HG03565 (cell line): ENCODE measurements around the gene DISP2.

Experiments used
- ATAC-seq: cut with Tn5 transposase; IDR thresholded peaks from one replicate; pipeline ENCODE4 v1.9.1; 2021; ENCODE audit warnings: mild to moderate bottlenecking, moderate library complexity; ENCODE audit not compliant: unreplicated experiment

The DISP2 gene

DNA sequence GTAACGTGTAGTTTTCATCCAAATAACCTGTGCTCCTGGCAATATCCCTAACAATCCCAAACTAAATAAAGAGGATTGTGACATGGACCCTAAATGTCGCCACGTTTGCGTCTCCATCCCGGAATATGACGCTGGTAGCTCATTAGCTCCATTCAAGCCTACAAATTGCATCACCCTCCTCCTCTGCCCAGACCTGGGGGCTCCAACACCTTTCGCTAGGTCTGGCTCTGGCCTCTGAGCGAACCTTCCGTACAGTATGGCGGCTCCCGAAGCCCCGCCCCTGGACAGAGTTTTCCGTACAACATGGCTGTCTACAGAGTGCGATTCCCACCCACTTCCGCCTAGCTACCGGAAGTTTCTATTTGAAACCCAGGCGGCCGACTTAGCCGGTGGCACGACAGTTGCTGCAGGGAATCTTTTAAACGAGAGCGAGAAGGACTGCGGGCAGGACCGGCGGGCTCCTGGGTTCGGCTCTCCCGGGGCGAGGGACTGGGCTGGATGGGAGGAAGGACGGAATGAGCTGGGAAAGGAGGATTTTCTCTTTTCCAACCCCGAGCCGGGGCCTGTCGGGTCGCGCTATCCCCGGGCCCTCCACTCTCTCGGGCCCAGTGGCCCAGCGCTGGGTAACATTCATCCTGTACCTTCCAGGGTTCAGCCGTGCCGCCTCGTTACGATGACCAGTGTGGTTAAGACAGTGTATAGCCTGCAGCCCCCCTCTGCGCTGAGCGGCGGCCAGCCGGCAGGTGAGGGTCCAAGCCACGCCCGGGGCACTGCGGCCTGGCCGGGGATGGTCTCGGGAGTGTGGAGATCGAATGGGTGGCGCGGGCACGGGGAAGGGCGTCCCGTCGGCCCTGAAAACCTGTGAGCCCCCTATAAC lies 24.8 kb downstream of the DISP2 start, which contains the start of gene KNSTRN:
Gene KNSTRN (plus strand): TSS at position 142 of the 877 bp plus-strand sequence. CDS start 115 bp downstream, at position 257.
- ATAC-seq, result peak; percentile 94

DNA sequence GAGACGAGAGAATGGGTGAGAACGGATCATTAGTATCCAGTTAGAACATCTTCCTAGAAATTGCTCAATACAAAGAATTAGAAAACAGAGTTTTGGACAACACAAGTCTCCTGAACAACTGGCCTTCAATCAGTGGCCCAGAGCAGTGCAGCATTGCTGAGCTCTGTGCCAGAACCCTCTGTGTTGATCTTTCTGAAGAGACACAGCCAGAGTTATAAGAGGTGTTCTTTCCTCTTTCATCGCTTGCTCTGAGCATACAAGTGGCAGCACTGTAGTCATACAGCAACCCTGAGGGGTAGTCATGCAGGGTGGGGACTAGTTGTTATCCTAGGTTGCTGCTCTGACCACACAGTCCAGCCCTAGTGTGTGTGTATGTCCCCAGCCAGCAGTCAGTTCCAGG lies 28.5 kb downstream of the DISP2 start:
- ATAC-seq, result no peak

DNA sequence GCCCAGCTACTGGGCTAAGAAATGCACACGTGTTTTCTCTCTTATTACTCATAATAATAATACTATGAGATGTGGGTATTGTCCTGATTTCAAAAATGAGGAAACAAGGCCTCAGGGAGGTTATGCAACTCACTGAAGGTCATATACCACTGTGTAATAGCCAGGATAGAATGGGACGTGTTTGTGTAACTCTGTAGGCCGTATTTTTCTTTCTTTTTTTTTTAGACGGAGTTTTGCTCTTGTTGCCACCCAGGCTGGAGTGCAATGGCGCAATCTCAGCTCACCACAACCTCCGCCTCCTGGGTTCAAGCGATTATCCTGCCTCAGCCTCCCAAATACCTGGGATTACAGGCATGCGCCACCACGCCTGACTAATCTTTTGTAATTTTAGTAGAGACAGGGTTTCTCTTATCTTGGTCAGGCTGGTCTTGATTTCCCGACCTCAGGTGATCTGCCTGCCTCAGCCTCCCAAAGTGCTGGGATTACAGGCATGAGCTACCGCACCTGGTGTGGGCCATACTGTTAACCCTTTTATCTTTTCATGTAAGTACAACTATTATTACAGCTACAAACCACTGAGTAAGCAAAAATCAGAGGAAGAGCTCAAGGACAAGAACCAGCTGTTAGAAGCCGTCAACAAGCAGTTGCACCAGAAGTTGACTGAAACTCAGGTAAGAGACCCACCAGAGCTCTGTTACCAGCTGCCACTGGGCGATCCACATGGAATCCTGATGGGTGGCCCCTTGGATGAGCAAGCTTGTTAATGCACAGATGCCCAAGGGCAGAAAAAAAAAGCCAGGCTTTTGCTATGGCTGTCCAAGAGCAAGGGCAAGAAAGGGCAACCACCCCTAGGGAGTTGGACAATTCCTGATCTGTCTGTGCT lies 31.2 kb downstream of the DISP2 start:
- ATAC-seq, result no peak

DNA sequence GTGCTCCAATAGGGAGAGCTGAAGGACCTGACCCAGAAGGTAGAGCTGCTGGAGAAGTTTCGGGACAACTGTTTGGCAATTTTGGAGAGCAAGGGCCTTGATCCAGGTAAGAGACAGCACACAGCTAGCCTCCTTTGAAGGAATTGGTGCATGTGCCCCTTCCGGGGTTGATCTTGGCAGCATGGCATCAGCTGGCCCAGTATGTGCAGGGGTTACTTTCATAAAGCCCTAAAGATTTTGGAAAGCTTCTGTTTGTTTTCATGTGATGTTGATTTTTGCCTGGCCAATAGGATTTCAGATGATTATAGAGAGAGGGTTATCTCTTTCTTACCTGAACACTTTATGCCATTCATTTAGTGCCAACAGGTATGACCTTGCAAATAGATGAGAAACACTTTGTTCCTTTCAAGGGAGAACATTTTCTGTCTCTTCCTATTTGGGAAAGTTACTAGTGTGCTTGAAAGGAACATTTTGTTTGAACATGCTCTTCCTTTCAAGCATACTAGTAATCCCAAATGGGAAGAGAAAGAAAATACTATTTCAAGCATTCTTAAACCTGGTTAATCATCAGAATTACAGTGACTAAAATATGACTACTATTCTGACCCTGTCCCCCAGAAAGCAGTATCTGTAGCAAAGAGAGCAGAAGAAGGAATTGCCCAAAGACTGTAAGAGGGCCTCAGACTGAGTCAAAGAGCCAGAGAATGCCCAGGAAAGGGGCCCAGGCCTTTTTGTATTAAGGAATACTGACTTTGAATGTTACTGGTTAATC lies 32.0 kb downstream of the DISP2 start:
- no peak for ATAC-seq

DNA sequence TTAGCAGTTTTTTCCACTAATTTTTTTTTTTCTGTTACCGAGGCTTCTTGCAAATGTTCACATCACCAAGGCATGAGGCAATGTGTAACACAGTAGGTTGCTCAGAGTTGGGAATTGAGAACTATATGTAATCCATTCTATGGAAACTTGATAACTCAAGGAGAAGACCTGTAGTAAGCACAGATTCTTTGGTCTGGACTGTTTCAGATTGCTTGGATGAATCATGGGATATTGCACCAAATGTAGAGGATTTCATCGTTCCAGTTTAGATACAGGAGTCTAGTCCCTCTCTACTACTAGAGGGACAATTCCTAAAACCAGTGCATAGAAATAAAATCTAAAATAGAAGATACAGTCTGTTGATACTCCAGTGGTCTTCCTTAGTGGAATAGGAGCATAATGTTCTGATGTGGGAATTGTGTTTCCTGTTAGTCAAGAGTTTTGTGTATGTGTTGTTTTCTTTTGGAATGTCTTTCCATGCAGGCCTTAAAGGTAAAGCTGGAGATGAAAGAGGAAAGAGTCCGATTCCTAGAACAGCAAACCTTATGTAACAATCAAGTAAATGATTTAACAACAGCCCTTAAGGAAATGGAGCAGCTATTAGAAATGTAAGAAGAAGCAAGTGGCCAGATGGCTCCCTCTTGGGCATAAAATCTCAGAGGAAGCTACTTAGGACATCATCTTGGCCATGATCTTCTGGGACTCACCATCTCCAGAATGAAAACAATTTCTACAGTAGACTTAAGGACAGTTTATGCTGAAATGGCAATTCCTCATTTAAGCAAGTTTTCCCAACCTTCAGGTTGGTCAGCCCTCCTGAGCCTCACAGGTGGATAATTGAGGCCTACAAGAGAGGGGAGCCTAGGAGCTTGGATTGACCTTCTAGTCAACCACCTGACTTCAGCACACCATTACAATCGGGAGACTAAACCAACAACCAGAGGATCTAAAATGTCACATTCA lies 35.2 kb downstream of the DISP2 start:
- ATAC-seq, result no peak

DNA sequence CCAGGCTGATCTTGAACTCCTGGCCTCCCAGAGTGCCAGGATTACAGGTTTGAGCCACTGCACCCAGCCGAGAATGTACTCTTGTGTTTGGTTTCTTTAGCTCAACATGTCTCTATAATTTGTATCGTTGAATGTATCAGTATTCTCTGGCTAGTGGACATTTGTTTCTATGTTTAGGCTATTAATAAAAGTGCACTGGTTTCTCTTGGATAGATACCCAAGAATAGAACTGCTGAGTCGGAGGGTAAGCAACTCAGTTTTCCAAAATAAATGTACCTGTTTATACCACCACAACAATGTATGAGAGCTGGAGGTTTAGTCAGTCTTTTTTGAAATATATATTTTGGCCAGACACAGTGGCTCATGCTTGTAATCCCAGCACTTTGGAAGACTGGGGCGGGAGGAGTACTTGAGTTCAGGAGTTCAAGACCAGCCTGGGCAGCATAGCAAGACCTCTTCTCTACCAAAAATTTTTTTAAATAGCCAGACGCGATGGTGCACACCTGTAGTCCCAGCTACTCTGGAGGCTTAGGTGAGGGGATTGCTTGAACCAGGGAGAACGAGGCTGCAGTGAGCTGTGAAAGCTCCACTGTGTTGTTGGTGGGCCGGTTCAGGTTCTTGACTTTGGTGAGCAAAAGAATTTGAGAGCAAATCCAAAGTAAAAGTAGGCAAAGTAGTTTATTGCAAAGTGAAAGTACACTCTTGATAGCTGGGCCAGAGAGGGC lies 39.8 kb downstream of the DISP2 start:
- no peak for ATAC-seq

DNA sequence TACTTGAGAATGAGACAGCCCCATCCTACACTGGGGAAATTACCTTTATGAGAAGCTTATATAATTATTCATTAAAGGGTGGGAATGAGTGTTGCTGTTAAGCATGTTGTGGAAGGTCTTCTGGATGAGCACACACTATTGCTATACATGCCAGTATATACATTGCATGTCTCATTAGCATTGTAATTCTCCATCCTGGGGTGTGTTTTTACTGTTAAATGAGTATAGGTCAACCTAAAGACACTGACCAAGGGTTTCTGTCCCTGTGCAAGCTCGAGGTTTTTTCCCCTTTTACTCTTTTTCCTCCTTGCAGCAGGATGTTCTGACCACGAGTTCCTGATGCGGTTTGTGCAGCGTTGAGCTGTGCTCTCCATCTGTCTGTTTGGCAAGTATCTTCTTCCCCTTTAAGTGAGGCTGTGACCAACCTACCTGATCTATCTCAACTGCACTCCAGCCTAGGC lies 40.4 kb downstream of the DISP2 start:
- peak; percentile 62 for ATAC-seq

DNA sequence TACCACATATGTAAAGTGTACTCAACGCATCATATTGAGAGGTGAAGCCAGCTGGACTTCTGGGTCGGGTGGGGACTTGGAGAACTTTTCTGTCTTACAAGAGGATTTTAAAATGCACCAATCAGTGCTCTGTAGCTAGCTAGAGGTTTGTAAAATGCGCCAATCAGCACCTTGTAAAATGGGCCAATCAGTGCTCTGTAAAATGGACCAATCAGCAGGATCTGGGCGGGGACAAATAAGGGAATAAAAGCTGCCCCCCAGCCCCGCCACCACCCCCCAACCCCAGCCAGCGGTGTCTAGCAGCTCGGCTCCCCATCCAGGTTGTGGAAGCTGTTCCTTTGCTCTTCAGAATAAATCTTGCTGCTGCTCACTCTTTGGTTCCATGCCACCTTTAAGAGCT lies 41.4 kb downstream of the DISP2 start:
- no peak for ATAC-seq

DNA sequence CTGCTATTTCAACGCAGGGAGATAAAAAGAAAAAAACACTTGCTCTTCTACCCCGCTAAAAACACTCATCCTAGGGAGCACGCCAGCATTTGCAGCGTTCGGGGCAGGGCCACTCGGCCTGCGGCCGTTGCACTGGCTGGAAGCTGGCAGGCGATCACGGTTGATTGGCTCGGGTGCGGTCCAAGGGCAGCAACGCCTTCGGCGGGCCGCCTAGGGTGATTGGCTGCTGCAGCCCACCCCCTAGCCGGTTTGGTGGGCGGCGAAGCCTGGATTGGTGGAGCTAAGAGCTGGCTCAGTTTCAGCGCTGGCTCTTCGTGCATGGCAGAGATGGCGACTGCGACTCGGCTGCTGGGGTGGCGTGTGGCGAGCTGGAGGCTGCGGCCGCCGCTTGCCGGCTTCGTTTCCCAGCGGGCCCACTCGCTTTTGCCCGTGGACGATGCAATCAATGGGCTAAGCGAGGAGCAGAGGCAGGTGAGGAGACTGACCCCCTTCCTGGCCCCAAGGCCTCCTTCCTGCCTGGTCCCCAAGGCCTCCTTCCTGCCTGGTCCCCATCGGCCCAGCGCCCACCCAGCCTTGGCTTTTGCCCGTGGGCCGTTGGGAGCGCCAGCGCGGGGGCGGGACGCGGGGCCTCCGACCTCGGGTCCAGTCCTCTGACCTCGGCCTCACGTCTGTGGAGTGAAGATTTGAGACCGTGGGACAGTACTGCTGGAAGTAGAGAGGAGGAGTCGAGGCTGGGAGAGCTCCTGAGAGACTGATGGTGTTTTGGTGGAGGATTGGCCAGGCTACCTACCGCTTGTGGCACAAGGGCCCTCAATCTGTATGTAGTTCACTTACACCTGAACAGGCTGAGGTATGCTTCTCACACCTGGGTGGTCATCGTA lies 47.7 kb downstream of the DISP2 start, which contains the start of gene IVD:
Gene IVD (plus strand): TSS at position 295 of the 881 bp plus-strand sequence. CDS start 33 bp downstream, at position 328.
- ATAC-seq, result peak; percentile 83

DNA sequence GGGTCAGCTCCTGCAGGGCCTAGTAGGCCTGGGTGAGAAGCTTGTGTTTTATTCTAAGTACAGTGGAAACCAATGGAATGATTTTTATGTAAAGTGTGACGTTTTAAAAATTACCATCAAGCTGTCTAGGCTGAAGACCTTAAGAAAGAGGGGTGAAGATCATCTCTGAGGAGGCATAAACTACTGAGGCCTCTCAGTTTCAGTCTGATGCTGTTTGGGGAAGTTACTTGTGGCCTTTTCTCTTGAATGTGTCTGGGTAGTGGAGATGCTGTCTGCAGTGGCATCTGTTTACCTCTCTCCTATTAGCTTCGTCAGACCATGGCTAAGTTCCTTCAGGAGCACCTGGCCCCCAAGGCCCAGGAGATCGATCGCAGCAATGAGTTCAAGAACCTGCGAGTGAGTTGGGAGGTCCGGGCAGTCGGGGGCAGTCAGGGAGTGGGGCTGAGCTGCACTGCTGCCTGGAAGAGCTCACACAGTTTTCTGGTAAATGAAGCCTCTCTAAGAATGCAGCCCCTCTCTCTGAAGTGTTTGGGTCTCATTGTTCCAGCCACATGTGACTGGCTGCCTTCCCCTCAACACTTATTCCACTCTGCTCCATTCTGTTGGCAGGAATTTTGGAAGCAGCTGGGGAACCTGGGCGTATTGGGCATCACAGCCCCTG lies 49.4 kb downstream of the DISP2 start:
- ATAC-seq, result peak; percentile 45

DNA sequence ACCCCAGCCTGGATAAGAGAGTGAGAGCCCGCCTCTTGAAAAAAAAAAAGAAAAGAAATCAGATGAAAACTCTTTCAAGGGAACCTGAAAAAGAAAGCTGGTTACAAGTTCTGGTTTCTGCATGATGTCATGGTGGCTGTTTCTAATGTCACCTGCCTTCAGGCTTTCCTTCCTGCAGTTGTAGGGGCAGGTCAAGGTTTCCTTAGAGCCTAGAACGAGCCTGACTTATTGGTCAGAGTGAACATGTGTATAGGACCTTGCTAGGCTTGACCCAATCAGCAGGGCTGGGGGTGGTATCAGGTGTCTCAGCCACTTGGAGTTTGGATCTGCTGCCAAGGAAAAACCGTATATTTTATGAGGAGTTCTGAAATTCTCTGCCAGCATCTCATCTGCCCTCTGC lies 51.3 kb downstream of the DISP2 start:
- no peak for ATAC-seq

DNA sequence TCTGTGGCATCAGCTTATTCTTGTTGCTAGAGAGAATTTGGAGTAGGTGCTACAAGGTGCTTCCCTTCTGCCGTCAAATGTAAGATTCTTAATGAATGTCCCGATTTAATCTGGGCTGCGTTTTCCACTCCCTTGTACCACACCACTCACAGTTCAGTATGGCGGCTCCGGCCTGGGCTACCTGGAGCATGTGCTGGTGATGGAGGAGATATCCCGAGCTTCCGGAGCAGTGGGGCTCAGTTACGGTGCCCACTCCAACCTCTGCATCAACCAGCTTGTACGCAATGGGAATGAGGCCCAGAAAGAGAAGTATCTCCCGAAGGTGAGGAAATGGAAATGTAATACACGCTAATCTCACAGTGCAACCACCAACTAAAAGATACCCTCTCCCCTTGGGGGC lies 52.5 kb downstream of the DISP2 start:
- ATAC-seq, result no peak

DNA sequence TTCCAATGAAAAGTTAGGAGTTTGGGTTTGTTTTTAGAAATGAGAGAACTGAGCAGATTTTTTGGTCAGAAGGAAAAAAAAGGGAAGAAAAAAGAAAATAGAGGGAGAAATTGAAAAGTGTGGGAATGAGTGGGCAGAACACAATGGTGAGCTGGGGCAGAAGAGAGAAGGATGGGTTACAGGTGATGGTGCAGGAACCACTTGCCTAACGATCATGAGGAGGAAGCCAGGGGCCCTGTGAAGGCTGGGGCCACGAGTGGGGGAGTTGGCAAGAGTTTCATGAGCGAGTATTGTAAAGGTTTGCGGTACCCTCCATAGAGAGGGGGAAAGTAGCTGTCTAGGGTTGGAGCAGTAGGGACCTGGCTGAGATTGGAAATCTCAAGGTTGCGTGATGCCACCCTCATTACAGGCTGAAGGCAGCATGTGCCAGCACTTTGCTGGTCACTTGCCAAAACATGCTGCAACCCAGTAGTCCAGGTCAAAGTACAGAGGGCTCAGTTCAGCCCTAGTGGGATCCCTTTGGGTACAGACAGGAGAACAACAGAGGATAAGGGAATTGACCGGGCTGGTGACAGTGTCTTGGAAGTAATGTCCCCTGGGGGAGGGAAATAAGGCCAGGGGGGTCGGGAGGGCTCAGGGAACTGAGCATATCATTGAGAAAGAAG lies 54.2 kb downstream of the DISP2 start:
- ATAC-seq, result no peak

DNA sequence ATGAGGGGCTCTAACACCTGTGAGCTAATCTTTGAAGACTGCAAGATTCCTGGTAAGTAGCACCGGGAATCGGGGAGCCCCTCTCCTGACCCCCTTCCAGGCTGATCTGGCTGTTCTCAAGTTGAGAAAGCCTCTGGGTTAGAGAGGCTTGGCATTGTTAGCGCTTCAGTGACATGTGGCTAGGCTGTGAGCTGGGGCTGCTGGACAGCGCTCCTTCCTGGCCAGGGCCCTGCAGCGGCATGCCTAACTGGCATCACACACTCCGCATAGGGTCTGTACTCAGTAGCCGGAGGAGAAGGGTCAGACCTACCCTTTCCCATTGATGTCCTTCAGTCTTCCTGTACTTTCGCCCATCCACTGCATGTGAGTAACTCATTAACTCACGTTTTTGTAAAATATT lies 55.0 kb downstream of the DISP2 start:
- no peak for ATAC-seq

DNA sequence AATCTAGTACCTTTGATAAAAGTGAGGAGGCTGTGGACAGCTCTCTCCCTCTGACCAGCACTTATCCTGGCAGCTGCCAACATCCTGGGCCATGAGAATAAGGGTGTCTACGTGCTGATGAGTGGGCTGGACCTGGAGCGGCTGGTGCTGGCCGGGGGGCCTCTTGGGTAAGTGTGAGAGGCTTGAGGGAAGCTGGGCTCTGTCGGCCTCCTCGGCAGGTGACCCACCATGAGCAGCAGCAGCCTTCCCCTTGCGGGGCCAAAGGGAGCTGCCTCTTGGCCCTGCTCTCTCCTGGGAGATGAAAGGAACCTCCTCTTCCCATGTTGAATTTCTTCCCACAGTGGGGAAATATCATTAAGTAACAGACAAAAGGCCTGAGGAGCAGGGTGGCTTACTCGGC lies 56.8 kb downstream of the DISP2 start:
- no peak for ATAC-seq

DNA sequence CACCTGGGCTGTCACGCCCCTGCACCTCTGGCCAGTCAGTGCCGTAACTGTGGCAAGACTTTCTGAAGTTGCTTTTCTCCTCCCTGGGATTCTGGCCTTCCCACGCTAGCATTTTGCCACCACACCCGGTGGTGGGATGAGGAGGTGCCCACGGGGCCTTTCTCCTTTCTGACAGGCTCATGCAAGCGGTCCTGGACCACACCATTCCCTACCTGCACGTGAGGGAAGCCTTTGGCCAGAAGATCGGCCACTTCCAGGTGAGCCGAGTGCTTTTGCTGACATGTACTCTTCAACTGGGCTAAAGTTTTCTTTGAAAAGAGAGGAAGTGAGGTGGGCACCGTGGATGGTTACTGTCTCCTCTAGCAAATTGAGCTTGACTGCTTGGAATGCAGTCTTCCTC lies 57.2 kb downstream of the DISP2 start:
- ATAC-seq, result no peak

DNA sequence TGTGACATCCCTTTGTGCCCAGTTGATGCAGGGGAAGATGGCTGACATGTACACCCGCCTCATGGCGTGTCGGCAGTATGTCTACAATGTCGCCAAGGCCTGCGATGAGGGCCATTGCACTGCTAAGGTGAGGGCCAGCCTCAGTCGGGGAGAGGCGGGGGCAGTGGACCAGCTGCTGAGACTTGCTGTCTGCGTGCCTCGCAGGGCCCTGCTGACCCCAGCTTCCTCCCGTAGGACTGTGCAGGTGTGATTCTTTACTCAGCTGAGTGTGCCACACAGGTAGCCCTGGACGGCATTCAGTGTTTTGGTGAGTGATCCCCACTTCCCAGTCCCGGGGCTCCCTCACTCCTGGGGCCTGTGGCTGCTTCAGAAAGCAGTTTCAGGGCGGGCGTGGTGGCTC lies 58.0 kb downstream of the DISP2 start:
- no peak for ATAC-seq
